K562 (cell line): ENCODE measurements around the gene FOXR1. TPM values are rescaled to one million over a fixed set of nuclear protein-coding genes. Genes with fewer than 3 reads are reported as not detected.

Source experiments
- DMBX1 ChIP-seq: fragments of 250-450 bp; sonication (Bioruptor Pico); IDR thresholded peaks from 2 replicates; pipeline ENCODE4 v1.8.0; 2022; ENCODE audit warnings: inconsistent platforms, mild to moderate bottlenecking, moderate library complexity, borderline replicate concordance
- GATAD2A ChIP-seq: fragments of 450-650 bp; IDR thresholded peaks from 2 replicates; pipeline ENCODE4 v1.6.1; 2017
- KAT2B ChIP-seq: IDR thresholded peaks from one replicate; pipeline ENCODE4 v1.6.1; 2012; ENCODE audit warnings: low read depth, mild to moderate bottlenecking, control low read depth, inconsistent platforms, low read length, moderate library complexity
- MBD2 ChIP-seq: sonication (generic); IDR thresholded peaks from 2 replicates; pipeline ENCODE4 v1.6.1; 2016; ENCODE audit warnings: low read depth, borderline replicate concordance
- NEUROD1 ChIP-seq: fragments of 150-350 bp; IDR thresholded peaks from 2 replicates; pipeline ENCODE4 v1.6.1; 2014; ENCODE audit warnings: borderline replicate concordance, low read length, low read depth; ENCODE audit not compliant: partially characterized antibody
- NRF1 ChIP-seq, 2 experiments: fragments of 450-650 bp; IDR thresholded peaks in 1 of 2; conservative IDR thresholded peaks in 1 of 2; 2 replicates each; pipeline ENCODE4 v1.6.1; 2014; ENCODE audit warnings: mild to moderate bottlenecking in 2 of 2
- RNF2 ChIP-seq: sonication (generic); IDR thresholded peaks from 2 replicates; pipeline ENCODE4 v1.6.1; 2016
- SAFB2 ChIP-seq: fragments of 200-400 bp; formaldehyde crosslinking; IDR thresholded peaks from 2 replicates; pipeline ENCODE4 v1.6.1; 2018; ENCODE audit warnings: borderline replicate concordance, low read length, low read depth, moderate library complexity; ENCODE audit not compliant: severe bottlenecking
- SP2 ChIP-seq: IDR thresholded peaks from 2 replicates; pipeline ENCODE4 v1.6.1; 2011; ENCODE audit warnings: mild to moderate bottlenecking, low read depth, low read length, moderate library complexity; ENCODE audit not compliant: poor library complexity, severe bottlenecking; ENCODE audit errors: extremely low read depth
- SUPT5H ChIP-seq: fragments of 450-650 bp; IDR thresholded peaks from 2 replicates; pipeline ENCODE4 v1.6.1; 2016
- TRIM24 ChIP-seq, 2 experiments: fragments of 450-650 bp; IDR thresholded peaks; 2 replicates each; pipeline ENCODE4 v1.6.1; 2016
- ZNF589 ChIP-seq: fragments of 200-800 bp; sonication (Bioruptor generic); IDR thresholded peaks from 2 replicates; pipeline ENCODE4 v1.6.1; 2016; ENCODE audit warnings: low read depth, missing genetic modification characterization, missing compliant biosample characterization
- ZNF707 ChIP-seq: fragments of 250-450 bp; sonication (Bioruptor Pico); conservative IDR thresholded peaks from 2 replicates; pipeline ENCODE4 v1.8.0; 2022; ENCODE audit warnings: inconsistent platforms, mild to moderate bottlenecking, moderate library complexity
- ZNF77 ChIP-seq: fragments of 250-450 bp; sonication (Bioruptor Pico); IDR thresholded peaks from 2 replicates; pipeline ENCODE4 v1.5.0; 2020
- polyA plus RNA-seq, 8 experiments: library from polyadenylated mRNA; depleted of rRNA in 4 of 8; stranded (reverse) in 5 of 8; unstranded in 3 of 8; fragments of >200 nt; fragmentation: Nextera tagmentation in 2 of 8; fragmentation: Illumina TruSeq in 1 of 8; extraction: Ambion mirVana in 2 of 8; extraction: Trizol in 1 of 8; gene quantifications; 2 replicates each; pipeline versions ENCODE4 v1.2.1 to v1.2.3, GENCODE V29; 2011 to 2014; ENCODE audit warnings: inconsistent platforms in 1 of 8, missing spikeins in 1 of 8
- total RNA-seq, 7 experiments: library from RNA; depleted of rRNA in 6 of 7; stranded (reverse); fragments of >200 nt in 6 of 7; fragmentation: Illumina TruSeq in 2 of 7; extraction: Trizol in 2 of 7; gene quantifications; 2 replicates each; pipeline versions ENCODE4 v1.2.1 to v1.2.3, GENCODE V29; 2011 to 2021; ENCODE audit warnings: low replicate concordance in 1 of 7
- TF ChIP-seq, protein P1 (sequence below): sonication (generic); formaldehyde crosslinking; IDR thresholded peaks from 2 replicates; pipeline ENCODE4 v1.8.0; 2022; ENCODE audit warnings: mild to moderate bottlenecking, missing genetic modification reagents
- TF ChIP-seq, protein P2 (sequence below): sonication (generic); formaldehyde crosslinking; IDR thresholded peaks from 2 replicates; pipeline ENCODE4 v1.8.1; 2022; ENCODE audit warnings: missing genetic modification reagents
- TF ChIP-seq, protein P3 (sequence below): sonication (generic); formaldehyde crosslinking; IDR thresholded peaks from 2 replicates; pipeline ENCODE4 v1.8.1; 2023; ENCODE audit warnings: mild to moderate bottlenecking, missing genetic modification reagents
- TF ChIP-seq, protein P4 (sequence below): sonication (generic); formaldehyde crosslinking; IDR thresholded peaks from 2 replicates; pipeline ENCODE4 v1.8.0; 2022; ENCODE audit warnings: mild to moderate bottlenecking, missing genetic modification reagents

FOXR1 gene
- total and polyA plus RNA-seq, 9 of the 15 experiments (the other 6 are each of a cell fraction or from before 2014, with no cell fraction given), result not detected

DNA sequence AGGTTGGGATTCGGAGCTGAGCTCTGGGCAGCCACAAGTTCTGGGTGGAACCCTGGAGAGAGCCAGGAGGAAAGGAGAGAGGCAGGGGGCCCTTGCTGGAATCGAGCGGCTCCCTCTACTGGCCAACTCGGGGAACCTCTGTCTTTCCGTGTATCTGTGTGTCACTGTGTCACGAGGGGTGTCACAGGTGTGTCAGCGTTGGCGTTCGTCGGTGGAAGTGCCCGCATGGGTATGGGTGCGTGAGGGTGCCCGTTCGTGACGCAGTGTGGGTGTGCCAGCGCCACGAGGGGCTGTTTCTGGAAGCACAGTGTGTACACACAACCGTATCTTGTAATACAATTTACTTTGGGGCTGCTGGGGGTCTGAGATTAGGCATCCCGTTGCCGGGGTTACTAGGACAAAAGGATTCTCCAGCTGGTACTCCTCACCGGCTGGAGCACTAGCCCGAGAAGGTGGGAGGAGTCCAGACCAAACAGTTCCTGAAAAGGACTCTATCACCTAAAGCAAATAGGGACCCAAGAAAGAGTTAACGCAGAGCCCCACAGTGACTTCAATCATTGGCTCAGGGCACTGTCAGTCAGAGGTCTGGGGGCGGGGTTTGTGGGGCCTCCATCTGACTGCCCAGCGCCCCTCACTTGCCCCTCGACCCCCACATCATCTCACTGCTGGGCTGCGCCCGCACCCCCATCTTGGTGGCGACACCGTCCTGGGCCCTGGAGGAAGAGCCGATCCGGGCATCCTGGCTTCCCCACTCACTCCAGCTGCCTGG is 43.3 kb upstream of the FOXR1 start (continued):
- TF ChIP-seq ZNF77 (CRISPR knock-in tag), result no peak
- TF ChIP-seq ZNF589 (CRISPR knock-in tag), result no peak
- peak; percentile 87 for TF ChIP-seq NEUROD1
- TF ChIP-seq, protein P1, sequence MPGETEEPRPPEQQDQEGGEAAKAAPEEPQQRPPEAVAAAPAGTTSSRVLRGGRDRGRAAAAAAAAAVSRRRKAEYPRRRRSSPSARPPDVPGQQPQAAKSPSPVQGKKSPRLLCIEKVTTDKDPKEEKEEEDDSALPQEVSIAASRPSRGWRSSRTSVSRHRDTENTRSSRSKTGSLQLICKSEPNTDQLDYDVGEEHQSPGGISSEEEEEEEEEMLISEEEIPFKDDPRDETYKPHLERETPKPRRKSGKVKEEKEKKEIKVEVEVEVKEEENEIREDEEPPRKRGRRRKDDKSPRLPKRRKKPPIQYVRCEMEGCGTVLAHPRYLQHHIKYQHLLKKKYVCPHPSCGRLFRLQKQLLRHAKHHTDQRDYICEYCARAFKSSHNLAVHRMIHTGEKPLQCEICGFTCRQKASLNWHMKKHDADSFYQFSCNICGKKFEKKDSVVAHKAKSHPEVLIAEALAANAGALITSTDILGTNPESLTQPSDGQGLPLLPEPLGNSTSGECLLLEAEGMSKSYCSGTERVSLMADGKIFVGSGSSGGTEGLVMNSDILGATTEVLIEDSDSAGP (CRISPR knock-in tag), result no peak
- TF ChIP-seq MBD2, result no peak; the same call in 1 of the 2 replicates
- no peak for TF ChIP-seq KAT2B
- TF ChIP-seq GATAD2A, result peak; percentile 37
- TF ChIP-seq, protein P2, sequence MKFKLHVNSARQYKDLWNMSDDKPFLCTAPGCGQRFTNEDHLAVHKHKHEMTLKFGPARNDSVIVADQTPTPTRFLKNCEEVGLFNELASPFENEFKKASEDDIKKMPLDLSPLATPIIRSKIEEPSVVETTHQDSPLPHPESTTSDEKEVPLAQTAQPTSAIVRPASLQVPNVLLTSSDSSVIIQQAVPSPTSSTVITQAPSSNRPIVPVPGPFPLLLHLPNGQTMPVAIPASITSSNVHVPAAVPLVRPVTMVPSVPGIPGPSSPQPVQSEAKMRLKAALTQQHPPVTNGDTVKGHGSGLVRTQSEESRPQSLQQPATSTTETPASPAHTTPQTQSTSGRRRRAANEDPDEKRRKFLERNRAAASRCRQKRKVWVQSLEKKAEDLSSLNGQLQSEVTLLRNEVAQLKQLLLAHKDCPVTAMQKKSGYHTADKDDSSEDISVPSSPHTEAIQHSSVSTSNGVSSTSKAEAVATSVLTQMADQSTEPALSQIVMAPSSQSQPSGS (CRISPR knock-in tag), result no peak
- TF ChIP-seq, protein P3, sequence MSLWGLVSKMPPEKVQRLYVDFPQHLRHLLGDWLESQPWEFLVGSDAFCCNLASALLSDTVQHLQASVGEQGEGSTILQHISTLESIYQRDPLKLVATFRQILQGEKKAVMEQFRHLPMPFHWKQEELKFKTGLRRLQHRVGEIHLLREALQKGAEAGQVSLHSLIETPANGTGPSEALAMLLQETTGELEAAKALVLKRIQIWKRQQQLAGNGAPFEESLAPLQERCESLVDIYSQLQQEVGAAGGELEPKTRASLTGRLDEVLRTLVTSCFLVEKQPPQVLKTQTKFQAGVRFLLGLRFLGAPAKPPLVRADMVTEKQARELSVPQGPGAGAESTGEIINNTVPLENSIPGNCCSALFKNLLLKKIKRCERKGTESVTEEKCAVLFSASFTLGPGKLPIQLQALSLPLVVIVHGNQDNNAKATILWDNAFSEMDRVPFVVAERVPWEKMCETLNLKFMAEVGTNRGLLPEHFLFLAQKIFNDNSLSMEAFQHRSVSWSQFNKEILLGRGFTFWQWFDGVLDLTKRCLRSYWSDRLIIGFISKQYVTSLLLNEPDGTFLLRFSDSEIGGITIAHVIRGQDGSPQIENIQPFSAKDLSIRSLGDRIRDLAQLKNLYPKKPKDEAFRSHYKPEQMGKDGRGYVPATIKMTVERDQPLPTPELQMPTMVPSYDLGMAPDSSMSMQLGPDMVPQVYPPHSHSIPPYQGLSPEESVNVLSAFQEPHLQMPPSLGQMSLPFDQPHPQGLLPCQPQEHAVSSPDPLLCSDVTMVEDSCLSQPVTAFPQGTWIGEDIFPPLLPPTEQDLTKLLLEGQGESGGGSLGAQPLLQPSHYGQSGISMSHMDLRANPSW, result no peak
- TF ChIP-seq NRF1 (conservative IDR thresholded peaks at IDR 0.05 in 1 of 2, IDR thresholded peaks at IDR 0.05 in 1 of 2), result peak in 1 of 2 experiments; percentile 43; a peak in 1 of 4 replicates
- TF ChIP-seq ZNF707 (CRISPR knock-in tag), result no peak
- 0 out of 2 replicates have a peak, but pooled peaks have one; percentile 41 for TF ChIP-seq DMBX1 (CRISPR knock-in tag)
- TF ChIP-seq SAFB2, result no peak
- TF ChIP-seq TRIM24 (IDR thresholded peaks at IDR 0.05), result no peak
- no peak for TF ChIP-seq SUPT5H
- TF ChIP-seq RNF2, result no peak
- TF ChIP-seq, protein P4, sequence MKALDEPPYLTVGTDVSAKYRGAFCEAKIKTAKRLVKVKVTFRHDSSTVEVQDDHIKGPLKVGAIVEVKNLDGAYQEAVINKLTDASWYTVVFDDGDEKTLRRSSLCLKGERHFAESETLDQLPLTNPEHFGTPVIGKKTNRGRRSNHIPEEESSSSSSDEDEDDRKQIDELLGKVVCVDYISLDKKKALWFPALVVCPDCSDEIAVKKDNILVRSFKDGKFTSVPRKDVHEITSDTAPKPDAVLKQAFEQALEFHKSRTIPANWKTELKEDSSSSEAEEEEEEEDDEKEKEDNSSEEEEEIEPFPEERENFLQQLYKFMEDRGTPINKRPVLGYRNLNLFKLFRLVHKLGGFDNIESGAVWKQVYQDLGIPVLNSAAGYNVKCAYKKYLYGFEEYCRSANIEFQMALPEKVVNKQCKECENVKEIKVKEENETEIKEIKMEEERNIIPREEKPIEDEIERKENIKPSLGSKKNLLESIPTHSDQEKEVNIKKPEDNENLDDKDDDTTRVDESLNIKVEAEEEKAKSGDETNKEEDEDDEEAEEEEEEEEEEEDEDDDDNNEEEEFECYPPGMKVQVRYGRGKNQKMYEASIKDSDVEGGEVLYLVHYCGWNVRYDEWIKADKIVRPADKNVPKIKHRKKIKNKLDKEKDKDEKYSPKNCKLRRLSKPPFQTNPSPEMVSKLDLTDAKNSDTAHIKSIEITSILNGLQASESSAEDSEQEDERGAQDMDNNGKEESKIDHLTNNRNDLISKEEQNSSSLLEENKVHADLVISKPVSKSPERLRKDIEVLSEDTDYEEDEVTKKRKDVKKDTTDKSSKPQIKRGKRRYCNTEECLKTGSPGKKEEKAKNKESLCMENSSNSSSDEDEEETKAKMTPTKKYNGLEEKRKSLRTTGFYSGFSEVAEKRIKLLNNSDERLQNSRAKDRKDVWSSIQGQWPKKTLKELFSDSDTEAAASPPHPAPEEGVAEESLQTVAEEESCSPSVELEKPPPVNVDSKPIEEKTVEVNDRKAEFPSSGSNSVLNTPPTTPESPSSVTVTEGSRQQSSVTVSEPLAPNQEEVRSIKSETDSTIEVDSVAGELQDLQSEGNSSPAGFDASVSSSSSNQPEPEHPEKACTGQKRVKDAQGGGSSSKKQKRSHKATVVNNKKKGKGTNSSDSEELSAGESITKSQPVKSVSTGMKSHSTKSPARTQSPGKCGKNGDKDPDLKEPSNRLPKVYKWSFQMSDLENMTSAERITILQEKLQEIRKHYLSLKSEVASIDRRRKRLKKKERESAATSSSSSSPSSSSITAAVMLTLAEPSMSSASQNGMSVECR (CRISPR knock-in tag), result peak; percentile 51; the same call in 1 of the 2 replicates
- TF ChIP-seq SP2, result peak; percentile 75
